Adrenal gland (tissue), 5 donors: ENCODE measurements around the gene LIPC.

Source experiments
- CTCF ChIP-seq, 6 experiments: fragments of 450-650 bp in 4 of 6; fragments of 200-600 bp in 2 of 6; sonication (generic) in 1 of 6; IDR thresholded peaks; 1 replicate in 5 of 6; 2 replicates in 1 of 6; pipeline versions ENCODE4 v1.5.1 to v1.8.0; 2016 to 2021; ENCODE audit warnings: antibody characterized with exemption in 6 of 6, mild to moderate bottlenecking in 2 of 6, moderate library complexity in 1 of 6
- POLR2A ChIP-seq, 2 donors: fragments of 450-650 bp; IDR thresholded peaks; one replicate each; pipeline ENCODE4 v1.6.1; 2017; ENCODE audit warnings: antibody characterized with exemption in 2 of 2, mild to moderate bottlenecking in 2 of 2, moderate library complexity in 1 of 2
- donor health status: DM: no; HTN: no; CAD: no.

GRCh38 chr15:58399739-58400138 is 32.1 kb upstream of the LIPC start:
- no peak for TF ChIP-seq CTCF (IDR thresholded peaks at IDR 0.05)
- no peak for TF ChIP-seq POLR2A (IDR thresholded peaks at IDR 0.05)
